Activated B cell treated with CpG ODN at 0.5 μM for 24 hours (primary cell): ENCODE measurements around the gene ATAT1. TPM values are rescaled to one million over a fixed set of nuclear protein-coding genes. Genes with fewer than 3 reads are reported as not detected.
"Not testable (repeated sequence)": the region's sequence is repeated elsewhere in the genome, so short reads cannot be mapped to it uniquely, and the experiment has no call there.

Experiments
- ATAC-seq: fragments of 200-7000 bp; cut with Tn5 transposase; one replicate; pipeline ENCODE4 v1.10.0; 2021; ENCODE audit warnings: low read depth, mild to moderate bottlenecking, moderate library complexity
- CTCF ChIA-PET: fragments of 350-600 bp; sonication (Branson Sonifier 250); formaldehyde crosslinking; loops from one replicate; lab custom pipeline; 2021; ENCODE audit warnings: antibody characterized with exemption; lab: Charles Lee
- POLR2A ChIA-PET: fragments of 350-600 bp; sonication (Branson Sonifier 250); formaldehyde crosslinking; loops from one replicate; lab custom pipeline; 2021; ENCODE audit warnings: antibody characterized with exemption; lab: Charles Lee
- DNase-seq: peaks from one replicate; pipeline ENCODE4 v3.0.0; 2022
- H3K27ac Mint-ChIP-seq: one replicate; pipeline ENCODE4 v1.8.0; 2020; ENCODE audit warnings: mixed read lengths
- H3K27me3 Mint-ChIP-seq: one replicate; pipeline ENCODE4 v1.8.0; 2021; ENCODE audit warnings: mixed read lengths
- H3K36me3 Mint-ChIP-seq: one replicate; pipeline ENCODE4 v1.8.0; 2021; ENCODE audit warnings: low read depth, mixed read lengths
- H3K4me1 Mint-ChIP-seq: one replicate; pipeline ENCODE4 v1.8.0; 2021; ENCODE audit warnings: mixed read lengths
- H3K4me3 Mint-ChIP-seq: one replicate; pipeline ENCODE4 v1.8.0; 2020; ENCODE audit warnings: mild to moderate bottlenecking, mixed read lengths
- H3K9me3 Mint-ChIP-seq: one replicate; pipeline ENCODE4 v1.8.0; 2020; ENCODE audit warnings: mixed read lengths
- CTCF ChIP-seq: fragments of 200-600 bp; IDR thresholded peaks from one replicate; pipeline ENCODE4 v1.8.0; 2022; ENCODE audit warnings: antibody characterized with exemption, mild to moderate bottlenecking
- intact Hi-C: fragments of 100-400 bp; cut with micrococcal nuclease; formaldehyde crosslinking; loops from one replicate; pipeline ENCODE4 v1.15.1; 2024
- total RNA-seq: library from RNA; stranded (reverse); gene quantifications from 2 replicates; pipeline ENCODE4 v1.2.3, GENCODE V29; 2022

ATAT1 gene
- total RNA-seq, 1 donor from 2014 or later: 10.3 TPM

GRCh38 chr6:30590509-30590908 lies 36.2 kb upstream of the ATAT1 start:
- H3K4me3 Mint-ChIP-seq: no peak overlapping the region
- ATAC-seq: no peak
- DNase-seq: no peak
- H3K27ac Mint-ChIP-seq: no peak overlapping the region
- H3K4me1 Mint-ChIP-seq: no peaks in the 10 kb centered on the region
- intact Hi-C loops: no loop called here
- CTCF ChIA-PET: interaction anchor here (0.8 to 1.1 kb wide), 2 partner anchors 109 to 133 kb away, joined by 3 read pairs; no protein-coding TSS in a partner anchor
- no peak for TF ChIP-seq CTCF
- H3K9me3 Mint-ChIP-seq: no peaks in the 10 kb centered on the region
- peaks cover 85% of the 10 kb centered on the region for H3K36me3 Mint-ChIP-seq
- POLR2A ChIA-PET: interaction anchor here (0.8 to 1.2 kb wide), 3 partner anchors 24 to 27 kb away, joined by 3 to 8 read pairs (median 4); partner anchors contain the start of genes MRPS18B and PPP1R10
- no peaks in the 10 kb centered on the region for H3K27me3 Mint-ChIP-seq

GRCh38 chr6:30591008-30591407 lies 35.7 kb upstream of the ATAT1 start:
- H3K27ac Mint-ChIP-seq: no peak overlapping the region
- no peaks in the 10 kb centered on the region for H3K9me3 Mint-ChIP-seq
- no peak for DNase-seq
- no peak for TF ChIP-seq CTCF
- ATAC-seq: no peak
- CTCF ChIA-PET: interaction anchor here (0.8 to 1.1 kb wide), 2 partner anchors 109 to 132 kb away, joined by 3 read pairs; no protein-coding TSS in a partner anchor
- H3K36me3 Mint-ChIP-seq: peaks cover 81% of the 10 kb centered on the region
- intact Hi-C loops: no loop called here
- no peaks in the 10 kb centered on the region for H3K4me1 Mint-ChIP-seq
- no peak overlapping the region for H3K4me3 Mint-ChIP-seq
- no peaks in the 10 kb centered on the region for H3K27me3 Mint-ChIP-seq
- POLR2A ChIA-PET: interaction anchor here (0.5 to 1.2 kb wide), 6 partner anchors 22 to 75 kb away, joined by 3 to 12 read pairs (median 6); partner anchors contain the start of genes MRPS18B and PPP1R10

- Mint-ChIP-seq H3K27ac (no peak overlapping the region), H3K4me3 (no peak overlapping the region), H3K27me3 (no peaks in the 10 kb centered on the region), H3K9me3 (no peaks in the 10 kb centered on the region), H3K4me1 (peaks cover 3% of the 10 kb centered on the region), H3K36me3 (peaks cover 70% of the 10 kb centered on the region)
- ChIA-PET POLR2A (interaction anchor here (1.1 kb wide), 1 partner anchor 23 kb away, joined by 8 read pairs; no protein-coding TSS in a partner anchor), CTCF (interaction anchor here (1.4 kb wide), 1 partner anchor 110 kb away, joined by 4 read pairs; no protein-coding TSS in a partner anchor)
- intact Hi-C loops: no loop called here
- no peak for TF ChIP-seq CTCF
- ATAC-seq (no peak), DNase-seq (no peak)
These were observed 34.4 kb upstream of the ATAT1 start for GRCh38 chr6:30592287-30592686.

- not testable (repeated sequence) for H3K4me3 Mint-ChIP-seq
These were observed 29.1 kb upstream of the ATAT1 start for GRCh38 chr6:30597315-30598144.

More at GRCh38 chr6:30597315-30598144, 29.1 kb upstream of the ATAT1 start:
- ATAC-seq (peak; percentile 94), DNase-seq (peak; percentile 57)
- H3K27ac Mint-ChIP-seq, H3K9me3 Mint-ChIP-seq, H3K4me1 Mint-ChIP-seq, H3K27me3 Mint-ChIP-seq: not testable (repeated sequence)
- TF ChIP-seq CTCF: peak; percentile 72
- CTCF ChIA-PET: interaction anchor here (0.6 to 7.4 kb wide), 23 partner anchors 10 to 162 kb away, joined by 3 to 171 read pairs (median 4); partner anchors contain the start of genes DHX16 and MRPS18B
- peaks cover 59% of the 10 kb centered on the region for H3K36me3 Mint-ChIP-seq
- POLR2A ChIA-PET: interaction anchor here (0.6 to 6.3 kb wide), 11 partner anchors 12 to 284 kb away, joined by 3 to 75 read pairs (median 4); partner anchors contain the start of genes ABCF1, DHX16, MRPS18B and PPP1R10
- intact Hi-C loops: loop anchor here (1.0 kb wide), 3 partner anchors 56 to 144 kb away; no protein-coding TSS in a partner anchor
